ENCODE data around the gene TTC13. TPM values are rescaled to one million over a fixed set of nuclear protein-coding genes. Genes with fewer than 3 reads are reported as not detected.

Gene TTC13
- total and polyA plus RNA-seq, 2 of the 13 experiments (the other 11 are each of a cell fraction or from before 2014, with no cell fraction given) = 5.8 to 15.9 TPM

GRCh38 chr1:230965535-230965934 lies 13.1 kb downstream of the TTC13 start (continued):
- TF ChIP-seq SNAI1 (CRISPR knock-in tag; IDR thresholded peaks at IDR 0.05; ENCODE audit: borderline replicate concordance) = no peak
- no peak for TF ChIP-seq ZNF660 (CRISPR knock-in tag; IDR thresholded peaks at IDR 0.05; ENCODE audit: borderline replicate concordance, low read depth)
- TF ChIP-seq ZNF362 (CRISPR knock-in tag; IDR thresholded peaks at IDR 0.05; ENCODE audit: borderline replicate concordance) = no peak
- no peak for TF ChIP-seq ZNF224 (CRISPR knock-in tag; IDR thresholded peaks at IDR 0.05)
- no peak for TF ChIP-seq KDM2A (CRISPR knock-in tag; IDR thresholded peaks at IDR 0.05; ENCODE audit: borderline replicate concordance, low read depth)
- no peak for TF ChIP-seq ZGPAT (CRISPR knock-in tag; IDR thresholded peaks at IDR 0.05)
- no peak for TF ChIP-seq BCLAF1 (IDR thresholded peaks at IDR 0.05)
- no peak for TF ChIP-seq ZC3H4 (CRISPR knock-in tag; IDR thresholded peaks at IDR 0.05; ENCODE audit: borderline replicate concordance)
- TF ChIP-seq HMG20B (CRISPR knock-in tag; conservative IDR thresholded peaks at IDR 0.05) = no peak
- TF ChIP-seq CENPT (CRISPR knock-in tag; IDR thresholded peaks at IDR 0.05; ENCODE audit: low read depth) = no peak
- no peak for TF ChIP-seq ZNF710 (CRISPR knock-in tag; IDR thresholded peaks at IDR 0.05; ENCODE audit: borderline replicate concordance)
